ENCODE data around the gene LYZL6. TPM values are rescaled to one million over a fixed set of nuclear protein-coding genes. Genes with fewer than 3 reads are reported as not detected.
"Not testable (repeated sequence)": the region's sequence is repeated elsewhere in the genome, so short reads cannot be mapped to it uniquely, and the experiment has no call there.

The LYZL6 gene
- total RNA-seq, 1 donor from 2014 or later: not detected

DNA sequence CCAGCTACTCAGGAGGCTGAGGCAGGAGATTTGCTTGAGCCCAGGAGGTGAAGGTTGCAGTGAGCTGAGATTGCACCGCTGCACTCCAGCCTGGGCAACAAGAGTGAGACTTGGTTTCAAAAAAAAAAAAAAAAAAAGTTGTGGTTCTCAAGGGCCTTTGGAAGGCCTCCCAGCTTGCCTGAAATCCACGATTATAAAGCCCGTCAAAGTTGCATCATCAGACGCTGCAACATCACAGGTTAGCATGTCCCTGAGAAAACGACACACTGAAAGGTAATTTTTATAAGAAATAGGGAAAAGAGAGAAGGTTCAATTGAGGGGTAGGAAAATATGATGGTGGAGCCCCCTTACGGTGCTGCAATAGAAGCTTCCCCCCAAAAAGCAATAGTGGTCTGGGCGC is 4.6 kb upstream of the LYZL6 start:
- Mint-ChIP-seq H3K27me3 (peaks cover 3% of the 10 kb centered on the region), H3K36me3 (ENCODE audit: insufficient read depth) (no peaks in the 10 kb centered on the region), H3K4me1 (ENCODE audit: low read depth) (peaks cover 19% of the 10 kb centered on the region), H3K4me3 (ENCODE audit: low read depth) (no peak overlapping the region), H3K27ac (no peak overlapping the region), H3K9me3 (ENCODE audit: low read depth) (no peaks in the 10 kb centered on the region)
- TF ChIP-seq, protein P1, sequence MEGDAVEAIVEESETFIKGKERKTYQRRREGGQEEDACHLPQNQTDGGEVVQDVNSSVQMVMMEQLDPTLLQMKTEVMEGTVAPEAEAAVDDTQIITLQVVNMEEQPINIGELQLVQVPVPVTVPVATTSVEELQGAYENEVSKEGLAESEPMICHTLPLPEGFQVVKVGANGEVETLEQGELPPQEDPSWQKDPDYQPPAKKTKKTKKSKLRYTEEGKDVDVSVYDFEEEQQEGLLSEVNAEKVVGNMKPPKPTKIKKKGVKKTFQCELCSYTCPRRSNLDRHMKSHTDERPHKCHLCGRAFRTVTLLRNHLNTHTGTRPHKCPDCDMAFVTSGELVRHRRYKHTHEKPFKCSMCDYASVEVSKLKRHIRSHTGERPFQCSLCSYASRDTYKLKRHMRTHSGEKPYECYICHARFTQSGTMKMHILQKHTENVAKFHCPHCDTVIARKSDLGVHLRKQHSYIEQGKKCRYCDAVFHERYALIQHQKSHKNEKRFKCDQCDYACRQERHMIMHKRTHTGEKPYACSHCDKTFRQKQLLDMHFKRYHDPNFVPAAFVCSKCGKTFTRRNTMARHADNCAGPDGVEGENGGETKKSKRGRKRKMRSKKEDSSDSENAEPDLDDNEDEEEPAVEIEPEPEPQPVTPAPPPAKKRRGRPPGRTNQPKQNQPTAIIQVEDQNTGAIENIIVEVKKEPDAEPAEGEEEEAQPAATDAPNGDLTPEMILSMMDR (IDR thresholded peaks at IDR 0.05; ENCODE audit: unreplicated experiment): no peak
- no peak for DNase-seq (ENCODE audit: low spot score, unreplicated experiment)

DNA sequence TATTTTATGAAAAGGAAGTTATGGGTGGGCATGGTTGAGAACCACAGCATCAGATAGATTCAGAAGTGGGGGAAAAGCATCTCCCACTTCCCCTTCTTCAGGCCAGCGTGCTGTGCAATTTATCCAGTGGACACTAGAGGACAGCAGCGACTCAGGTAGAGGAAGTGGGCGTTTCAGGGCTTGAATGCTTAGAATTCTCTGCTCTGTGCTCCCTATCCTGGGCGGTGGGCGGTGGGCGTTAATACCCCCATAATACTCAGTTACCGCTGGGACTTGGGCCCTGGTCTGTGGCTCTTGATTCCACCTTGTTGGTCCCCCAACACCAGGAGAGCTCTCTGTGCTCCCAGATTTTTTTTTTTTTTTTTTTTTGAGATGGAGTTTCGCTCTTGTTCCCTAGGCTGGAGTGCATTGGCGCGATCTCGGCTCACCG is 3.7 kb upstream of the LYZL6 start:
- Mint-ChIP-seq H3K36me3 (ENCODE audit: insufficient read depth) (no peaks in the 10 kb centered on the region), H3K27ac (no peak overlapping the region), H3K4me3 (ENCODE audit: low read depth) (no peak overlapping the region), H3K4me1 (ENCODE audit: low read depth) (peaks cover 28% of the 10 kb centered on the region), H3K27me3 (no peaks in the 10 kb centered on the region), H3K9me3 (ENCODE audit: low read depth) (no peaks in the 10 kb centered on the region)
- TF ChIP-seq, protein P1 (IDR thresholded peaks at IDR 0.05; ENCODE audit: unreplicated experiment): peak; percentile 84
- DNase-seq (ENCODE audit: low spot score, unreplicated experiment): peak; percentile 46

DNA sequence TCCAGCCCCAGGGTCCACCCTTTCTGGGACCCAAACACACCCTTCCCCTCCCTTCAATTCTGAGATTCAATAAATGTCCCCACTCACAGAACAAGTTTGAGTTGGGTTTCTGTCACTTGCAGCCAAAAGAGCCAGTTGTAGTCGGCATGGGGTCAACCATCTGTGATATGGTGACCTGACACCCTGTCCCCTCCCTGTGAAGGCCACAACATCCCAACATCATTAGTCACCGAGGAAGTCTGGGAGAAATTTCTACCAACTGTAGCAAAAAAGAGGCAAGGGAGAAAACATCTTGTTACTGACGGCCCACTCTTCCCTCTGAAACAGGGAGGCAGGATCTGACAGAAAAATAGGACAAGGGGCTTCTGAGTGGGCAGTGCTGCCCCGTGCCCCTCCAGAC is 638 bp upstream of the LYZL6 start:
- Mint-ChIP-seq H3K27ac (peak overlapping the region; percentile 60), H3K4me3 (ENCODE audit: low read depth) (no peak overlapping the region), H3K36me3 (ENCODE audit: insufficient read depth) (no peaks in the 10 kb centered on the region), H3K9me3 (ENCODE audit: low read depth) (no peaks in the 10 kb centered on the region), H3K4me1 (ENCODE audit: low read depth) (peaks cover 24% of the 10 kb centered on the region), H3K27me3 (no peaks in the 10 kb centered on the region)
- DNase-seq (ENCODE audit: low spot score, unreplicated experiment): no peak
- TF ChIP-seq, protein P1 (IDR thresholded peaks at IDR 0.05; ENCODE audit: unreplicated experiment): no peak

DNA sequence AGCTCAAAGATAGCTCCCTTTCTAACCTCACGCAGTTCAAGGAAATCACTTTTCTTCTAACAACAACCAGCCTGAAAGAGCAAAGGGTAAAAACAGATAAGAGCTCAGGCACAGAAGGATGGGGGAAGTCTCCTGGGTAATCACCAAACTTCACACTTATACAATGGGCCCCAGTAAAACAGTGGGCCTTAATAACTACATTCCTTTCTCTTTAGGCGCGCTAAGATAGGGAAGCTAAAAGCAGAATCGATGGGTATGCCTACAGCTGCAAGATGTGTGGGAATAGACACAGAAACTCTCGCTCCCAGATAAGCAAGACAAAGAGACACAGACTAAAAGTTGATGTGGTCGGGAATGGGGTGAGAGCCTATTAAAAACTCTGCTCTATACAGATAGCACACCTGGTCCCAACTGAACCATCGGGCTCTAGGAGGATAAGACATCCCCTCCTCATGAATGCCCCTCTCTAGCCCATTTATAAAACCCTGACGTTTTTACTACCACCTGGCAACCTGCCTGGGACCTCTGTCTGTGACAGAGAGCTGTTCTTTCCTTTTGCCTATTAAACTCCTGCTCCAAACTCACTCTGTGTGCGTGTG is 826 bp downstream of the LYZL6 start:
- peak overlapping the region; percentile 60 for H3K27ac Mint-ChIP-seq
- TF ChIP-seq, protein P1 (IDR thresholded peaks at IDR 0.05; ENCODE audit: unreplicated experiment): no peak
- no peaks in the 10 kb centered on the region for H3K9me3 Mint-ChIP-seq (ENCODE audit: low read depth)
- peaks cover 24% of the 10 kb centered on the region for H3K4me1 Mint-ChIP-seq (ENCODE audit: low read depth)
- H3K36me3 Mint-ChIP-seq (ENCODE audit: insufficient read depth): no peaks in the 10 kb centered on the region
- DNase-seq (ENCODE audit: low spot score, unreplicated experiment): no peak
- H3K4me3 Mint-ChIP-seq (ENCODE audit: low read depth): no peak overlapping the region
- no peaks in the 10 kb centered on the region for H3K27me3 Mint-ChIP-seq

DNA sequence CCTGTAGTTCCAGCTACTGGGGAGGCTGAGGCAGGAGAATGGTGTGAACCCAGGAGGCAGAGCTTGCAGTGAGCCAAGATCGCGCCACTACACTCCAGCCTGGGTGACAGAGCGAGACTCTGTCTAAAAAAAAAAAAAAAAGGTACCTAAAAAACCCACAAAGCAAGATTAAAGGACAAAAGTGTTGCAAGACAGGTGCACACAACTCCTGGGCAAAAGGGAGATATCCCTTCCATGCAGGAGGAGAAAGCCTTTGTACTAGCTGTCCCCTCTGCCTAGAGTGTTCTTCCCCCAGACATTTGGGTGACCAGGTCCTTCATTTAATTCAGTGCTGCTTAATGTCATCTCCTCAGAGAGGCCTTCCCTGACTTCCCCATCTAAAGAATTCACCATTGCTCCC is 5.0 kb downstream of the LYZL6 start:
- H3K9me3 Mint-ChIP-seq (ENCODE audit: low read depth); H3K27me3 Mint-ChIP-seq; H3K36me3 Mint-ChIP-seq (ENCODE audit: insufficient read depth); DNase-seq (ENCODE audit: low spot score, unreplicated experiment); H3K4me3 Mint-ChIP-seq (ENCODE audit: low read depth); H3K27ac Mint-ChIP-seq: not testable (repeated sequence)
- H3K4me1 Mint-ChIP-seq (ENCODE audit: low read depth): peaks cover 17% of the 10 kb centered on the region

DNA sequence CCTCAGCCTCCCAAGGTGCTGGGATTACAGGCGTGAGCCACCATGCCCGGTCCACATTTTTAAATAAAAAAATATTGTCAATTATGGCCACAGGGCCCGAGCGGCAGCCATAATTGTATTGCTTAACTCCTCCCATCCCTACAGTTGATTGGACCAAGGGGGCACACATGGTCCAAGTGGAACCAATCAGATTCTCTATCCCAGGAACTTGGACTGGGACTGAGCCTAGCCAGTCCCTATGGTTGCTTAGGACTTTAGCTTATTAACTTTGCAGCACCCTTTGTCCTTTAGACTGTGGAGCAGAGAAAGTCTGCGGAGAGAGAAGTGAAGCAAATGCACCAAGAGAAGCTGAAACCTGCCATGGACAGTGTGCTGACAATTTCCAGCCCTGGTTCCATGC is 7.5 kb downstream of the LYZL6 start:
- H3K27ac Mint-ChIP-seq: no peak overlapping the region
- TF ChIP-seq, protein P1 (IDR thresholded peaks at IDR 0.05; ENCODE audit: unreplicated experiment): no peak
- H3K9me3 Mint-ChIP-seq (ENCODE audit: low read depth): no peaks in the 10 kb centered on the region
- no peaks in the 10 kb centered on the region for H3K27me3 Mint-ChIP-seq
- peaks cover 8% of the 10 kb centered on the region for H3K4me1 Mint-ChIP-seq (ENCODE audit: low read depth)
- H3K4me3 Mint-ChIP-seq (ENCODE audit: low read depth): no peak overlapping the region
- no peaks in the 10 kb centered on the region for H3K36me3 Mint-ChIP-seq (ENCODE audit: insufficient read depth)
- no peak for DNase-seq (ENCODE audit: low spot score, unreplicated experiment)

Measured in progenitor cell of endocrine pancreas (in vitro differentiated cells).